ENCODE results near the gene TREX2. TPM values are rescaled to one million over a fixed set of nuclear protein-coding genes. Genes with fewer than 3 reads are reported as not detected.

Gene TREX2
- total and polyA plus RNA-seq, 10 of the 15 experiments (the other 5 are each of a cell fraction or from before 2014, with no cell fraction given) = 0.09 to 0.97 (median 0.60) TPM; not detected in 3

DNA sequence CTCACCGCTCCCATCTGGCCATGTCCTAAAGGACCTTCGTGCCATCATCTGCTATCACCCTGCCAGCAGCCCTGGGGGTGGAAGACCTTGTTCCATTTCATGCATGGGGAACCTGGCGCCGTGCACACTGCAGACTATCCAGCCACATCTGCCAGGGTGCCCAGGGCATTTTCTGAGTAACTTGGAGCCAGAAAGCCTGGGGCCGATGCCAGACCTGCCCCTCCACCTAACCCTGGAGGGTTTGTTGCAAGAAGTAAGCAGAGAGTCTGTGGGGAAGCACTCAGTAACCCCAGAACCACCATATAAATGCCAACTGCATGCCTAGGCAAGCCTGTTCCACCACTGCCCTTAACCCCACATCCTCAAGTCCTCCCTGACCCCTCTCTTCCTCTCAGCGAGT lies 17.2 kb upstream of the TREX2 start (continued):
- TF ChIP-seq ZBTB40 (IDR thresholded peaks at IDR 0.05; ENCODE audit: borderline replicate concordance) (no peak), STAT1 (conservative IDR thresholded peaks at IDR 0.05) (no peak), SP1 (IDR thresholded peaks at IDR 0.05; ENCODE audit: low read depth, low read length) (no peak), YBX1 (IDR thresholded peaks at IDR 0.05) (no peak), ASH2L (IDR thresholded peaks at IDR 0.05; ENCODE audit: borderline replicate concordance, low read depth) (no peak), BCLAF1 (IDR thresholded peaks at IDR 0.05) (no peak)

GRCh38 chrX:153462291-153462690 lies 16.4 kb upstream of the TREX2 start:
- Histone ChIP-seq H3K9ac (ENCODE audit: control insufficient read depth, insufficient read depth, low read length) (no peak overlapping the region), H3K9me3 (replicated peaks; ENCODE audit: control insufficient read depth, insufficient read depth, low read length) (no peaks in the 10 kb centered on the region), H3K27me3 (replicated peaks in 1 of 2; ENCODE audit: control insufficient read depth in 2 of 2, insufficient read depth in 2 of 2, low read length in 1 of 2) (no peaks in the 10 kb centered on the region), H3K4me3 (no peak overlapping the region), H3K79me2 (ENCODE audit: control insufficient read depth, insufficient read depth, low read length) (no peaks in the 10 kb centered on the region), H3K27ac (ENCODE audit: control insufficient read depth, insufficient read depth) (no peak overlapping the region), H3K4me1 (ENCODE audit: control insufficient read depth, insufficient read depth, low read length) (no peaks in the 10 kb centered on the region), H3K4me2 (ENCODE audit: control insufficient read depth, insufficient read depth) (no peak overlapping the region), H2AFZ (ENCODE audit: control insufficient read depth, low read depth, low read length) (no peak overlapping the region), H4K20me1 (ENCODE audit: control insufficient read depth, insufficient read depth) (no peaks in the 10 kb centered on the region), H3K36me3 (ENCODE audit: control insufficient read depth in 2 of 2, insufficient read depth in 2 of 2, low read length in 1 of 2) (no peaks in the 10 kb centered on the region; a peak in 1 of 4 replicates)
- DNase-seq (ENCODE audit: low read depth, low spot score) = no peak
- in situ Hi-C loops (cut with MboI) (no loop called here), intact Hi-C loops (cut with micrococcal nuclease; ENCODE audit: unreplicated experiment) (no loop called here)
- ChIA-PET POLR2A (no interaction called here), SMC1A (ENCODE audit: uncharacterized antibody, unreplicated experiment) (no interaction called here), RAD21 (ENCODE audit: unreplicated experiment) (no interaction called here), CTCF (interaction anchor here (1.5 kb wide), 1 partner anchor 11 kb away, joined by 5 read pairs; no protein-coding TSS in a partner anchor)
- FAIRE-seq = no peak
- 60% methylated on average over 10 of the region's 10 CpGs for WGBS (ENCODE audit: insufficient coverage, insufficient replicate concordance, low lambda C conversion rate, missing lambda C conversion rate)
- no TSS peak for BruUV-seq (replicated peaks)
- no peak for ATAC-seq
- TF ChIP-seq IKZF1 (conservative IDR thresholded peaks at IDR 0.05) (no peak), SMAD1 (IDR thresholded peaks at IDR 0.05; ENCODE audit: low read depth, partially characterized antibody) (no peak), MXI1 (IDR thresholded peaks at IDR 0.05; ENCODE audit: low read depth, low read length) (no peak), SREBF1 (IDR thresholded peaks at IDR 0.05; ENCODE audit: low read length) (no peak), PBX3 (IDR thresholded peaks at IDR 0.05; ENCODE audit: insufficient replicate concordance, low read depth, low read length) (no peak), BCL3 (IDR thresholded peaks at IDR 0.05; ENCODE audit: borderline replicate concordance, insufficient read depth, low read depth, low read length, poor library complexity, severe bottlenecking) (no peak)
